ENCODE measurements around the gene ZACN.
"Not testable (repeated sequence)": the region's sequence is repeated elsewhere in the genome, so short reads cannot be mapped to it uniquely, and the experiment has no call there.

The ZACN gene

GRCh38 chr17:76076765-76077583 lies 2.0 kb upstream of the ZACN start:
- ChIA-PET CTCF (interaction anchor here (1.2 kb wide), 1 partner anchor 223 kb away, joined by 3 read pairs; no protein-coding TSS in a partner anchor), POLR2A (interaction anchor here (0.6 kb wide), 1 partner anchor 213 kb away, joined by 4 read pairs; no protein-coding TSS in a partner anchor)
- no peak for TF ChIP-seq CTCF (IDR thresholded peaks at IDR 0.05; ENCODE audit: control extremely low read depth, extremely low read depth, low read depth, missing control alignments)
- DNase-seq (ENCODE audit: extremely low spot score) = no peak

DNA sequence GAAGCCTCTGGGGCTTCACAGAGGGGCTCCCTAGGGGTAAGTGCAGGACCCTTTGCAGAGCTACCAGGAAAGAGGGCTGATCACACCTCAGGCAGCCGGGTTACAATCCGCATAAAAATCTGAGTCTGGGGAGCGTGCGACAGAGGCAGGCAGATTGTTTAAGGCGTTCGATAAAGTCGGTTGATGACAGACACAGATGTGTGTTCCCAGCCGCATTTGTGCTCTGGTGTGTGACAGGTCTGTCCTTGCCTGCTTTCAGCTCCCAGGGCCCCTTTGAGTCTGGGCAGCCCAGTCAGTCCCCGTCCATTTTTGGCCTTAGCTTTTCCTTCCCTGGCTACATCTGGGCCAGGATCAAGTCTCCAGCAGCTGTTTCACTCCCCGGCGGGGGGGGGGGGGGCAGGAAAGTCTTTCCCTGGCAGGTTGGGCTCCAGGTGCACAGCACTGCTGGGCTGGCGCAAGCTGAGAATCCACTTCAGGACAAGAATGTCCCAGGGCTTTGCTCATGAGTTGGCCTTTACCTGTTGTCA lies 1.3 kb upstream of the ZACN start:
- CTCF ChIA-PET = interaction anchor here (0.6 to 1.2 kb wide), 4 partner anchors 63 to 320 kb away, joined by 3 to 4 read pairs (median 4); no protein-coding TSS in a partner anchor
- POLR2A ChIA-PET = interaction anchor here (0.6 to 0.7 kb wide), 3 partner anchors 202 to 219 kb away, joined by 4 to 6 read pairs (median 4); no protein-coding TSS in a partner anchor
- no peak for DNase-seq (ENCODE audit: extremely low spot score)
- no peak for TF ChIP-seq CTCF (IDR thresholded peaks at IDR 0.05; ENCODE audit: control extremely low read depth, extremely low read depth, low read depth, missing control alignments)

GRCh38 chr17:76078370-76078769 lies 612 bp upstream of the ZACN start:
- CTCF ChIA-PET = interaction anchor here (0.6 to 1.1 kb wide), 3 partner anchors 64 to 320 kb away, joined by 3 to 4 read pairs (median 4); no protein-coding TSS in a partner anchor
- not testable (repeated sequence) for DNase-seq (ENCODE audit: extremely low spot score)
- POLR2A ChIA-PET = interaction anchor here (0.6 kb wide), 1 partner anchor 201 kb away, joined by 4 read pairs; no protein-coding TSS in a partner anchor

DNA sequence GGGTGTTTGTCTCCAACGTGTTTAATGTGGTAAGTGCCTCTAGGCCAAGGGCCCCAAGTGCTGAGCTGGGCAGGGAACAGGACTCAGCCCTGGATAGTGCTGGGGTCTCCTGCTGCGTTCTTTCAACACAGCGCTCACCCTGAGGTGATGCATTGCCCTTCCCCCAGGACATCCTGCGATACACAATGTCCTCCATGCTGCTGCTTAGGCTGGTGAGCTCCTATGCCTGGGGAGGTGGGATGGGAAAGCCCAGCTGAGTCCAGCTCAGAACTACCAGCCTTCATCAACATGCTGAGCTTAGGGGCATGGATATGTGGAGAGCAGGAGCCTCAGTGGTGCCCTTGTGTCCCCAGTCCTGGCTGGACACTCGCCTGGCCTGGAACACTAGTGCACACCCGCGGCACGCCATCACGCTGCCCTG lies 563 bp downstream of the ZACN start:
- POLR2A ChIA-PET = no interaction called here
- CTCF ChIA-PET = interaction anchor here (0.6 to 1.9 kb wide), 5 partner anchors 15 to 200 kb away, joined by 3 to 9 read pairs (median 3); no protein-coding TSS in a partner anchor
- TF ChIP-seq CTCF (IDR thresholded peaks at IDR 0.05; ENCODE audit: control extremely low read depth, extremely low read depth, low read depth, missing control alignments) = no peak
- DNase-seq (ENCODE audit: extremely low spot score) = no peak

DNA sequence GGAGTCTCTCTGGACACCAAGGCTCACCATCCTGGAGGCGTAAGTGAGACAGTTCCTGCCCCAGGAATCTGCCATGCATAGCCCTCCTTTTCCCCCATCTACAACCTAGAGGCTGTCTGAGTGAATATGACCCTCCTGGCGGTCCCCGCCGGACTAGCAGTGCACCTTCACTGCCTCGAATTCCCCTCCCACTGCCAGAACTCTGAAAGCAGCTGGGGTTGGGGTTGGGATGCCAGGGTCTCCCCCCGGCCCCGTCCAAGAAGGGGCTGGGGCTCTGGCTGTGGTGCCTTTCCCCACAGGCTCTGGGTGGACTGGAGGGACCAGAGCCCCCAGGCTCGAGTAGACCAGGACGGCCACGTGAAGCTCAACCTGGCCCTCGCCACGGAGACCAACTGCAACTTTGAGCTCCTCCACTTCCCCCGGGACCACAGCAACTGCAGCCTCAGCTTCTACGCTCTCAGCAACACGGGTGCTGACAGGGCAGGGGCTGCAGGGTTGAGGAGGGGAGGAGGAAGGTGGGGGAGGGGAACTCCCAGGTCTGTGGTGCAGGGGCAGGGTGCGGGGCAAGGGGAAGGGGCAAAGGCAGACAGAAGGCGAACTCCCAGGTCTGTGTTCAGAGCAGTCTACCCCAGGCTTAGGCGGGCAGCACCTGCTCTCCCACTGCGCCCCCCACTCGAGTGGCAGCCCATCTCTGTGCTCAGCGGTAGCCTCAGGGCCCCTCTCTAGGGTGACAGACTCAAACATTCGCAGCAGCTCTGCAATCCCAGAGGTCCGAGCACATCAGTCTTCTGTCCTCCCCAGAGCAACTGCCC lies 1.2 kb downstream of the ZACN start:
- POLR2A ChIA-PET = interaction anchor here (1.2 kb wide), 1 partner anchor 14 kb away, joined by 3 read pairs; no protein-coding TSS in a partner anchor
- no peak for TF ChIP-seq CTCF (IDR thresholded peaks at IDR 0.05; ENCODE audit: control extremely low read depth, extremely low read depth, low read depth, missing control alignments)
- no peak for DNase-seq (ENCODE audit: extremely low spot score)
- CTCF ChIA-PET = interaction anchor here (1.0 to 1.9 kb wide), 5 partner anchors 15 to 200 kb away, joined by 3 to 9 read pairs (median 3); no protein-coding TSS in a partner anchor

DNA sequence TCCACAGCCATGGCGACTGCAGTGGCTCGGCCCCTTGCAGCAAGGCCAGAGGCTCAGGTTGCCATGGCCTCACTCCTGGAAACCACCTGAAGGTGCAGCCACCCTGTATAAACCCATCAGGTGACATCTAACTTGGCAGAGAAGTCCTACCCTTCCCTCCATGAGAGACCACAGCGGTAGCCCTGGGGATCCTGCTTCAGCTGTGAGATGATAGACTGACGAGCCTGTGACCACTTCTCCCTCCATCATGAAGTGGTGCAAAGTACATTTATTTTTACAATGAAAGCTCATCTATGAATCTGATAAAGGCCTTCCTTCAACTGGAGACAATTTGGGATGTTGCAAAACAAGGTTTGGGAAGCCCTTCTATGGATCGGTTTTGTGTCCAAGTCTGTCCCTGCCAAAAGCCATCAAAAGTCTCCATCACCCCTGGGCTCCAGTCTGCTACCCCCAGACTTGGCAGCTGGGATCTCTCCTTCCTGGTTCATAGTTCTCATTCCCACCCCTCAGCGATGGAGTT lies 1.8 kb downstream of the ZACN start:
- ChIA-PET POLR2A (interaction anchor here (1.2 kb wide), 1 partner anchor 13 kb away, joined by 3 read pairs; no protein-coding TSS in a partner anchor), CTCF (interaction anchor here (0.7 to 1.9 kb wide), 4 partner anchors 16 to 199 kb away, joined by 3 to 9 read pairs (median 4); no protein-coding TSS in a partner anchor)
- no peak for TF ChIP-seq CTCF (IDR thresholded peaks at IDR 0.05; ENCODE audit: control extremely low read depth, extremely low read depth, low read depth, missing control alignments)
- DNase-seq (ENCODE audit: extremely low spot score) = peak; percentile 13
